Stimulated activated effector memory CD8-positive, alpha-beta T cell treated with anti-CD3 and anti-CD28 coated beads, Interleukin-12 subunit alpha, Interleukin-12 subunit beta, amount 100 ng/mL, for 72 hours (primary cell): Measurements from ENCODE around the gene CRX.
A peak's percentile ranks its signal among the peaks of the same experiment; 100 is the strongest.
"Not testable (repeated sequence)": the region's sequence is repeated elsewhere in the genome, so short reads cannot be mapped to it uniquely, and the experiment has no call there.

Source experiments
- ATAC-seq: fragments of 150-1000 bp; cut with Tn5 transposase; 2 replicates; pipeline ENCODE4 v1.10.0; 2021
- DNase-seq, 2 donors: peaks; one replicate each; pipeline ENCODE4 v3.0.0; 2021 to 2022; ENCODE audit warnings: low spot score in 2 of 2
- H3K27ac Mint-ChIP-seq: one replicate; pipeline ENCODE4 v1.8.0; 2022; ENCODE audit warnings: mild to moderate bottlenecking, mixed read lengths
- H3K36me3 Mint-ChIP-seq: one replicate; pipeline ENCODE4 v1.8.0; 2022; ENCODE audit warnings: mild to moderate bottlenecking, mixed read lengths
- H3K4me1 Mint-ChIP-seq: one replicate; pipeline ENCODE4 v1.8.0; 2022; ENCODE audit warnings: mixed read lengths
- H3K4me3 Mint-ChIP-seq: one replicate; pipeline ENCODE4 v1.8.0; 2022; ENCODE audit warnings: mild to moderate bottlenecking, mixed read lengths
- H3K9me3 Mint-ChIP-seq: one replicate; pipeline ENCODE4 v1.8.0; 2022; ENCODE audit warnings: mixed read lengths

Gene CRX

GRCh38 chr19:47796785-47797184, 25.0 kb upstream of the CRX start:
- H3K4me1 Mint-ChIP-seq, result no peaks in the 10 kb centered on the region
- no peaks in the 10 kb centered on the region for H3K36me3 Mint-ChIP-seq
- DNase-seq (no peak), ATAC-seq (no peak)
- no peaks in the 10 kb centered on the region for H3K9me3 Mint-ChIP-seq
- H3K27ac Mint-ChIP-seq, result no peak overlapping the region
- no peak overlapping the region for H3K4me3 Mint-ChIP-seq

DNA sequence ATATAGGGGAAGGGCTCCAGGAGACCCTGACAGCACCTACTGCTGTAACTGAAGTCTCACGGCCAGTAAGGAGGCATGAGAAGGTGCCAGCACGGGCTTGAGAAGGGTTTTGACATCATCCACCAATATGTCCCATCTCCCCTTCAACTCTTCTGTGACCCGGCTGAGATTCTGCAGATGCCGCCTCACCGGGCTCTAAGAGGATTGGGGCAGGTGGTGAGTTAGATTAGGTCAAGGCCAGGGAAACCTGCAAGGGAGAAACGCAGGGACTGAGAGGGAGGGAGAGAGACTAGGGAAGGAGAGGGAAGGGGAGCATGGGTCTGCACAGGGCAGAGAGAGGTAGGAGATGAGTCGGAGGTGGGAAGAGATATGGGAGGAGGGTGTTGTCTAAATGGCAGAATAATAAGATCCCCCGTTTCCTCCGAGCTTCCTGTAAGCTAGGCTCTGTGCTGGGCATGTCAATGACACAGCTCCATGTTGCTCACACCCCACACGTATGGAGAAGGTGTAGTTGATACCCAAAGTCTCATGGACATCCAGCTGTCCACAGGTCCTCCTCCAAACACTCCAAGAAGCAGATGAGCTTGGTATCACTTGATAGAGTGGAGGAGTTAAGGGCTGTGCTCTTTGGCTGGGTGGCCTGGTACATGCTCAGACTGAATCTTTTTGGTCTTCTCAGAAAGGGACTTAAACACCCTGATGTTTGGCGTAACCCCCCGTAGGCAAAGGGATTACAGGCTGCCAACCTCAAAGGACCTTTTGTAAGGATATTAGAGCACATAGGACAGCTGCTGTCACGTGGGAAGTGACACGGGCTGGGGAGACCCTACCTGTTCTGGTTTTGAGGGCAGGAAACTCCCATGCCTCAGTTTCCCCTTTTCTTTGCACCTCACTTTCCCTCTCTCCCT, 23.5 kb upstream of the CRX start:
- ATAC-seq (no peak), DNase-seq (no peak)
- H3K4me1 Mint-ChIP-seq, result no peaks in the 10 kb centered on the region
- no peak overlapping the region for H3K4me3 Mint-ChIP-seq
- H3K36me3 Mint-ChIP-seq, result no peaks in the 10 kb centered on the region
- no peak overlapping the region for H3K27ac Mint-ChIP-seq
- no peaks in the 10 kb centered on the region for H3K9me3 Mint-ChIP-seq

DNA sequence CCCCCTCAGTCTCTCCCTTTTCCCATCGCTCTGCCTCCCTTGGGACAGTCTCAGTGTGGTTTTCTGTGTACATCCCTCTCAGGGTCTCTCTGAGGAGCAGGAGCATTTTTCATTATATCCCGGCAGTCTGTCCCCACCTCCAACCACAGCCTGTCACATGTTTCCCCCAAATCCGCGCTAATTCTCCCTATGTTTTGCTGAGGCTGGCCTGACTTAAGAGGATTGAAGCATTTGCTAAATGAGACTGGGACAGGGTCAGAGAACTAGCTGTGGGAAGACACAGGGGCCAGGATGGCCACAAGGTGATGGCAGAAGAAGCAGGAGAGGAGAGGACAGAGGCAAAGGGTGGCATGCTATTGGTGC, 22.9 kb upstream of the CRX start:
- ATAC-seq (no peak), DNase-seq (no peak)
- H3K4me1 Mint-ChIP-seq, result no peaks in the 10 kb centered on the region
- no peaks in the 10 kb centered on the region for H3K36me3 Mint-ChIP-seq
- H3K27ac Mint-ChIP-seq, result no peak overlapping the region
- no peak overlapping the region for H3K4me3 Mint-ChIP-seq
- no peaks in the 10 kb centered on the region for H3K9me3 Mint-ChIP-seq

- Mint-ChIP-seq H3K27ac (no peak overlapping the region), H3K4me3 (no peak overlapping the region), H3K36me3 (no peaks in the 10 kb centered on the region), H3K4me1 (no peaks in the 10 kb centered on the region), H3K9me3 (no peaks in the 10 kb centered on the region)
- DNase-seq, result no peak
- no peak for ATAC-seq
Observed at GRCh38 chr19:47801270-47801669, 20.5 kb upstream of the CRX start.

DNA sequence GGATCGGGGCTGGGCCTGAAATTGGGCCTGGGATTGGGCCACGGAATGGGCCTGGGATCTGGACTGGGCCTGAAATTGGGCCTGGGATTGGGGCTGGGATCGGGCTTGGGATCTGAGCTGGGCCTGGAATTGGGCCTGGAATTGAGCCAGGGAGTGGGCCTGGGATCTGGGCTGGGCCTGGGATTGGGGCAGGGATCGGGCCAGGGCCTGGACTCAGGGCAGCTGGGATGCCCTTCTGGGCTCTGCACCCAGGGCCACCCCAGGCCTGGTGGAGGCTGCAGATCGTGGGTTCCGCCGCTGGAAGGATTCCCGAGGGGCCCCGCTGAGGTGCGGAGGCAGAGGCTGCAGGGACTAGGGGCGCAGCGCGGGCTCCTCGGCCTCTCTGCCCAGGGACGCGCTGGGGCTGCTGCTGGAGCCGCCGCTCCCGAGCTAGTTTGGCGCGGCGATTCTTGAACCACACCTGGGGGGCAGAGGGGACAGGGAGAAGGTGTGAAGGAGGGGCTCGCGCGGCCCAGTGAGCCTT, 19.2 kb upstream of the CRX start:
- Mint-ChIP-seq H3K27ac (no peak overlapping the region), H3K4me1 (no peaks in the 10 kb centered on the region), H3K4me3 (no peak overlapping the region), H3K36me3 (no peaks in the 10 kb centered on the region), H3K9me3 (no peaks in the 10 kb centered on the region)
- DNase-seq, result no peak
- no peak for ATAC-seq

DNA sequence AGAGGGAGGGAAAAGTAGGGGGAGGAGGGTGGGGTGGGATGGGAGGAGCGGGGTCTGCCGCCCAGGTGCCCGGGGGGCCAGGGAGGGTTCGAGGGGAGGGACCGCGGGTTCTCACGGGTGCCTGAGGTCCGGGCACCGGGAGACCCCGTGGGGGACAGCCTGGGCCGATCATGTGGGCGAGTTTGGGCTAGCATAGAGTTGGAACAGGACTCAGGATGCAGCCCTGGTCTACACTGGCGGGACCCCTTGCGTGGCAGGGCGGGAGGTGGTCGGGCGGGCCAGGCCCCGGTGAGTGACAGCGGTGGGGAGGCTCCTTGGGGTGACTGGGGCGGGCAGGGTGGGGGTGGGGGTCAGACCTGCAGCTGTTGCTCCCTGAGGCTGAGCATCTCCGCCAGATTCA, 18.6 kb upstream of the CRX start:
- not testable (repeated sequence) for H3K9me3 Mint-ChIP-seq, H3K36me3 Mint-ChIP-seq, DNase-seq, H3K4me3 Mint-ChIP-seq, ATAC-seq, H3K27ac Mint-ChIP-seq, H3K4me1 Mint-ChIP-seq

DNA sequence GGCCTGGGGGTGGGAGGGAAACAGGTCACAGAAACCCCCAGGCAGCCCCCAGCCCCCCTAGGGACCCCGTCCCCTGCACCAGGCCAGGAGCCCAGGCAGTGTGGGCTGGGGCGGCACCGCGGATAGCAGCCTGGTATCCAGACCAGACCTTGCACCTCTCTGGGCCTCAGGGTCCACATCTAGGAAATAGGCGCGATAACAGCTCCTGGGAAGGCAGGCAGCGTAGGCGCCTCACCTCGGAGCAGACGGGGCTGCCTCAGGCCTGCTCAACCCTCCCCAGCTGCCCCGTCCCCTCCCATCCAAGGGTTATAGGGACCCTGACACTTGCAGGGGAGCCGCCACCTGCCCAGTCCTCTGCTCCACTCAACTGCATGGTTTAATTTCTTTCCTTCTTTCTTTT, 18.1 kb upstream of the CRX start:
- DNase-seq, H3K36me3 Mint-ChIP-seq, H3K27ac Mint-ChIP-seq, H3K9me3 Mint-ChIP-seq, H3K4me1 Mint-ChIP-seq, H3K4me3 Mint-ChIP-seq, ATAC-seq: not testable (repeated sequence)

- not testable (repeated sequence) for DNase-seq, H3K27ac Mint-ChIP-seq, H3K36me3 Mint-ChIP-seq, H3K4me3 Mint-ChIP-seq, H3K4me1 Mint-ChIP-seq, H3K9me3 Mint-ChIP-seq
- ATAC-seq, result peak; percentile 16
Observed at GRCh38 chr19:47804451-47804850, 17.3 kb upstream of the CRX start, which contains the start of gene TPRX1. Gene TPRX1, minus strand, starts transcription at chr19:47804551. Its CDS starts 12 bp downstream, at chr19:47804539.

- Mint-ChIP-seq H3K4me3 (no peak overlapping the region), H3K36me3 (no peaks in the 10 kb centered on the region), H3K27ac (no peak overlapping the region), H3K9me3 (no peaks in the 10 kb centered on the region), H3K4me1 (no peaks in the 10 kb centered on the region)
- DNase-seq (no peak), ATAC-seq (no peak)
Observed at GRCh38 chr19:47805313-47805712, 16.4 kb upstream of the CRX start.

DNA sequence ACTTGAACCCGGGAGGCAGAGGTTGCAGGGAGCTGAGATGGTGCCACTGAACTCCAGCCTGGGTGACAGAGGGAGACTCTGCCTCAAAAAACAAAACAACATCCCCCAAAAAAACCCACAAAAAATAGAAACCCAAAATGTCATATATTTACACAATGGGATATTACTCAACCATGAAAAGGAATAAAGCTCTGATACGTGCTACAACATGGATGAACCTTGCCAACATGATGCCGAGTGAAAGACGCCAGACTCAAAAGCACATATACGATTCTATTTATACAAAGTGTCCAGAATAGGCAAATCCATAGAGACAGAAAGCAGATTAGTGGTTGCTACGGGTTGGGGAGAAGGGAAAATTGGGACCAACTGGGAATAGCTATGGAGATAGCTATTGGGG, 15.3 kb upstream of the CRX start:
- no peak for ATAC-seq
- Mint-ChIP-seq H3K27ac (no peak overlapping the region), H3K4me1 (no peaks in the 10 kb centered on the region), H3K36me3 (no peaks in the 10 kb centered on the region), H3K4me3 (no peak overlapping the region), H3K9me3 (no peaks in the 10 kb centered on the region)
- no peak for DNase-seq

DNA sequence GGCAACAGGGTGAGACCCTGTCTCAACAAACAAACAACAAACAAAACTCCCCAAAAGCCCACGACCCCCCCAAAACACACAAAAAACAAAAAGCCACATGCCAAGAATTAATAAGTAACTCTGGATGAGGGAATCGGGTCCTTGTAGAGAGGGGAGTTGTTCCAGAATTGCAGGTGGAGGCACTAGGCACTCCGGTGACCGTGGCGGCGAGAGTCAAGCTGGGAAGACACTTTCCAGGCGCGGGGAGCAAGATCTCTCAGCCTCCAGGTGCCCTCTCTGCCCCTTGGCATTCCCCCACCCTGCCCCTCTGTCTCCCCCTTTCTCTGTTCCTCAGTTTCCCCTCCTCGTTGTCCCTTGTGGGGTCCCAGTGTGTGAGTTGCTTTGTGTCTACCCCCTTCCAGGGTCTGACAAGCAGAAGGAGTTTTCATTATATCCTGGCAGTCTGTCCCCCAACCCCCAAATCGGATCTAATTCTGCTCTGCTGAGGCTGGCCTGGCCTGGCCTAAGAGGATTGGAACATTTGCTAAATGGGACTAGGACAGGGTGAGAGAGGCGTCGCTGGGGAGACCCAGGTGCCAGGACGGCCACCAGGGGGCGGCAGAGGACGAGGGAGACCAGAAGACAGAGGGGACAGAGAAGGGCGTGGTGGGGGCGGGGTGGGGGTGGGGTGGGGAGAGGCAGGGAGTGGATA, 8.3 kb upstream of the CRX start:
- H3K4me1 Mint-ChIP-seq, result peaks cover 4% of the 10 kb centered on the region
- no peak overlapping the region for H3K4me3 Mint-ChIP-seq
- H3K9me3 Mint-ChIP-seq, result no peaks in the 10 kb centered on the region
- DNase-seq (peak; percentile 71 to 89), ATAC-seq (peak; percentile 88)
- H3K27ac Mint-ChIP-seq, result no peak overlapping the region
- H3K36me3 Mint-ChIP-seq, result no peaks in the 10 kb centered on the region

- H3K9me3 Mint-ChIP-seq, result no peaks in the 10 kb centered on the region
- peaks cover 4% of the 10 kb centered on the region for H3K4me1 Mint-ChIP-seq
- DNase-seq (no peak), ATAC-seq (no peak)
- no peaks in the 10 kb centered on the region for H3K36me3 Mint-ChIP-seq
- H3K27ac Mint-ChIP-seq, result no peak overlapping the region
- no peak overlapping the region for H3K4me3 Mint-ChIP-seq
Observed at GRCh38 chr19:47813995-47814328, 7.8 kb upstream of the CRX start.

DNA sequence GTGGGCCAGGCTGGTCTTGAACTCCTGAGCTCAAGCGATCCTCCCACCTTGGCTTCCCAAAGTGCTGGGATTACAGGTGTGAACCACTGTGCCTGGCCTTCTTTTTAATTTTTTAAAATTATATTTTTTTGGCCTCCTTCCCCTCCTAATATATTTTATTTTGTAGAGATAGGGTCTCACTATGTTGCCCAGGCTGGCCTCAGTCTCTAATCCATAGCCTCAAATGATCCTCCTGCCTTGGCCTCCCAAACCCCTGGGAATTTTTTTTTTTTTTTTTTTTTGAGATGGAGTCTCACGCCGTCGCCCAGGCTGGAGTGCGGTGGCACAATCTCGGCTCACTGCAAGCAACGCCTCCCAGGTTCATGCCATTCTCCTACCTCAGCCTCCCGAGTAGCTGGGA, 5.5 kb upstream of the CRX start:
- not testable (repeated sequence) for H3K36me3 Mint-ChIP-seq, ATAC-seq, H3K9me3 Mint-ChIP-seq, H3K4me3 Mint-ChIP-seq, DNase-seq, H3K27ac Mint-ChIP-seq
- peaks cover 14% of the 10 kb centered on the region for H3K4me1 Mint-ChIP-seq

- DNase-seq, ATAC-seq, H3K9me3 Mint-ChIP-seq, H3K36me3 Mint-ChIP-seq, H3K27ac Mint-ChIP-seq, H3K4me3 Mint-ChIP-seq: not testable (repeated sequence)
- peaks cover 14% of the 10 kb centered on the region for H3K4me1 Mint-ChIP-seq
Observed at GRCh38 chr19:47818221-47818620, 3.5 kb upstream of the CRX start.

- DNase-seq, result no peak
- H3K4me3 Mint-ChIP-seq, result no peak overlapping the region
- no peaks in the 10 kb centered on the region for H3K9me3 Mint-ChIP-seq
- no peaks in the 10 kb centered on the region for H3K36me3 Mint-ChIP-seq
- H3K27ac Mint-ChIP-seq, result no peak overlapping the region
- peaks cover 10% of the 10 kb centered on the region for H3K4me1 Mint-ChIP-seq
- no peak for ATAC-seq
Observed at GRCh38 chr19:47819858-47820257, 1.9 kb upstream of the CRX start.

GRCh38 chr19:47820410-47820809, 1.3 kb upstream of the CRX start:
- Mint-ChIP-seq H3K36me3 (no peaks in the 10 kb centered on the region), H3K4me3 (no peak overlapping the region), H3K27ac (no peak overlapping the region), H3K9me3 (no peaks in the 10 kb centered on the region), H3K4me1 (peaks cover 10% of the 10 kb centered on the region)
- ATAC-seq (no peak), DNase-seq (no peak)
